Activated CD4-positive, alpha-beta T cell treated with anti-CD3 and anti-CD28 coated beads for 36 hours (primary cell): ENCODE results near the gene AKT2. TPM values are rescaled to one million over a fixed set of nuclear protein-coding genes. Genes with fewer than 3 reads are reported as not detected.

Experiments used
- ATAC-seq: fragments of 200-7000 bp; cut with Tn5 transposase; one replicate; pipeline ENCODE4 v1.10.0; 2021; ENCODE audit warnings: mild to moderate bottlenecking, moderate library complexity
- CTCF ChIA-PET: fragments of 350-600 bp; sonication (Branson Sonifier 250); formaldehyde crosslinking; loops from one replicate; lab custom pipeline; 2021; ENCODE audit warnings: antibody characterized with exemption; lab: Charles Lee
- POLR2A ChIA-PET: fragments of 350-600 bp; sonication (Branson Sonifier 250); formaldehyde crosslinking; loops from one replicate; lab custom pipeline; 2021; ENCODE audit warnings: antibody characterized with exemption, inconsistent platforms; lab: Charles Lee
- DNase-seq: peaks from one replicate; pipeline ENCODE4 v3.0.0-alpha.2; 2020
- H3K27ac Mint-ChIP-seq: one replicate; pipeline ENCODE4 v1.8.0; 2021; ENCODE audit warnings: mixed read lengths
- H3K27me3 Mint-ChIP-seq: one replicate; pipeline ENCODE4 v1.8.0; 2021; ENCODE audit warnings: mixed read lengths
- H3K36me3 Mint-ChIP-seq: one replicate; pipeline ENCODE4 v1.8.0; 2021; ENCODE audit warnings: low read depth, mixed read lengths
- H3K4me1 Mint-ChIP-seq: one replicate; pipeline ENCODE4 v1.8.0; 2021; ENCODE audit warnings: mixed read lengths
- H3K4me3 Mint-ChIP-seq: one replicate; pipeline ENCODE4 v1.8.0; 2021; ENCODE audit warnings: mild to moderate bottlenecking, moderate library complexity, mixed read lengths
- H3K9me3 Mint-ChIP-seq: one replicate; pipeline ENCODE4 v1.8.0; 2021; ENCODE audit warnings: low read depth, mixed read lengths
- intact Hi-C, 2 experiments: fragments of 100-400 bp; cut with DNase I in 1 of 2; cut with micrococcal nuclease in 1 of 2; formaldehyde crosslinking; loops; one replicate each; pipeline versions ENCODE4 v1.14.2 to v1.15.1; 2022 to 2024; cut with DNase I, micrococcal nuclease
- total RNA-seq, 2 experiments: library from RNA; stranded (reverse); gene quantifications; one replicate each; pipeline ENCODE4 v1.2.3, GENCODE V29; 2021

The AKT2 gene
- total RNA-seq, 2 experiments from 2014 or later, result 142 to 148 TPM

GRCh38 chr19:40241125-40241808 lies 43.9 kb downstream of the AKT2 start:
- POLR2A ChIA-PET, result interaction anchor here (0.6 kb wide), 1 partner anchor 160 kb away, joined by 4 read pairs; no protein-coding TSS in a partner anchor
- Mint-ChIP-seq H3K4me3 (no peak overlapping the region), H3K4me1 (no peaks in the 10 kb centered on the region), H3K36me3 (peaks cover 29% of the 10 kb centered on the region), H3K9me3 (no peaks in the 10 kb centered on the region), H3K27ac (no peak overlapping the region), H3K27me3 (no peaks in the 10 kb centered on the region)
- CTCF ChIA-PET, result interaction anchor here (0.6 to 1.1 kb wide), 2 partner anchors 35 to 61 kb away, joined by 3 read pairs; no protein-coding TSS in a partner anchor
- no peak for ATAC-seq
- intact Hi-C loops, result no loop called here
- no peak for DNase-seq

DNA sequence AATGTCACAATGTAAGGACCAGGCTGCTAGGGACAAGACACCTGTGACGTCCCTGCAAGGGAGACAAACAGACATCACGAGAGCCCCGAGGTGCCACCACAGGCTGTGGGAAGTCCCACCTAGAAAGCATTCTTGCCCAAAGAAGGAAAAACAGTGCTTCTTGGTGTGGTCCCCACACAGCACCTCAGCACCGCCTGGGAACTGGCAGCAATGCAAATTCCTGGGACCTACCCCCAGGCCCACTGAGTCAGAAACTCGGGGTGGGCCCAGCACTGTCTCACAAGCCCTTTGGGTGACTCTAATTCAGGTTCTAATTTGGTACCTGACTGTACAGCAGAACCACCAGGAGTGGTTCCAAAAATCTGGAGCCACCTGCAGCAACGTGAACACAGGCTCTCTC lies 44.8 kb downstream of the AKT2 start:
- no peak overlapping the region for H3K4me3 Mint-ChIP-seq
- ChIA-PET POLR2A (no interaction called here), CTCF (interaction anchor here (1.1 kb wide), 1 partner anchor 36 kb away, joined by 3 read pairs; no protein-coding TSS in a partner anchor)
- no peaks in the 10 kb centered on the region for H3K4me1 Mint-ChIP-seq
- peaks cover 29% of the 10 kb centered on the region for H3K36me3 Mint-ChIP-seq
- intact Hi-C loops, result no loop called here
- H3K9me3 Mint-ChIP-seq, result no peaks in the 10 kb centered on the region
- no peak overlapping the region for H3K27ac Mint-ChIP-seq
- DNase-seq, result no peak
- no peaks in the 10 kb centered on the region for H3K27me3 Mint-ChIP-seq
- ATAC-seq, result no peak

GRCh38 chr19:40239415-40240226 lies 45.5 kb downstream of the AKT2 start:
- intact Hi-C loops, result no loop called here
- no peaks in the 10 kb centered on the region for H3K9me3 Mint-ChIP-seq
- H3K4me3 Mint-ChIP-seq, result no peak overlapping the region
- peaks cover 33% of the 10 kb centered on the region for H3K36me3 Mint-ChIP-seq
- DNase-seq (no peak), ATAC-seq (no peak)
- H3K27ac Mint-ChIP-seq, result no peak overlapping the region
- ChIA-PET POLR2A (no interaction called here), CTCF (no interaction called here)
- H3K4me1 Mint-ChIP-seq, result no peaks in the 10 kb centered on the region
- H3K27me3 Mint-ChIP-seq, result no peaks in the 10 kb centered on the region

DNA sequence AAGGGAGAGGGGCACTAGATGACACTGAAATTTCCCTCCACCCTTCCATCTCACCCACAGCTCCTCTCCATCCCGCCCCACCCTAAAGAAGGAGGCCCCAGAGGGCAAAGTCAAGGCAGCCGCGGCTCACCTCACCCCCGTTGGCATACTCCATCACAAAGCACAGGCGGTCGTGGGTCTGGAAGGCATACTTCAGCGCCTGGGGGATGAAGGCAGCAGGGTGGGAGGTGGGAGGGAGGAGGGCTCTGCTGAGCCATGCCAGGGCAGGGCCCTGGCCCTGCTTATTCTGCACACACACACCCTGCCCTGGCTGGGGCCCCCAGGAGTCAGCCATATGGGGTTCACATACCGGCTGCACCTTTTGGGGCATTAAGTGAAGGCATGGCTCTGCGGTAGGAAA lies 46.4 kb downstream of the AKT2 start:
- no peaks in the 10 kb centered on the region for H3K4me1 Mint-ChIP-seq
- CTCF ChIA-PET, result no interaction called here

GRCh38 chr19:40237791-40238190 lies 47.4 kb downstream of the AKT2 start:
- no peak for ATAC-seq
- no peak overlapping the region for H3K27ac Mint-ChIP-seq
- no peaks in the 10 kb centered on the region for H3K9me3 Mint-ChIP-seq
- DNase-seq, result no peak
- H3K4me3 Mint-ChIP-seq, result no peak overlapping the region
- peaks cover 35% of the 10 kb centered on the region for H3K36me3 Mint-ChIP-seq
- ChIA-PET CTCF (no interaction called here), POLR2A (no interaction called here)
- no peaks in the 10 kb centered on the region for H3K27me3 Mint-ChIP-seq
- intact Hi-C loops, result no loop called here
- no peaks in the 10 kb centered on the region for H3K4me1 Mint-ChIP-seq

More for the DNA sequence above, 46.4 kb downstream of the AKT2 start:
- no peak for ATAC-seq
- Mint-ChIP-seq H3K27ac (no peak overlapping the region), H3K27me3 (no peaks in the 10 kb centered on the region), H3K36me3 (peaks cover 36% of the 10 kb centered on the region), H3K4me3 (no peak overlapping the region), H3K9me3 (no peaks in the 10 kb centered on the region)
- intact Hi-C loops, result no loop called here
- POLR2A ChIA-PET, result no interaction called here
- no peak for DNase-seq

- intact Hi-C loops, result no loop called here
- H3K27ac Mint-ChIP-seq, result no peak overlapping the region
- CTCF ChIA-PET, result interaction anchor here (1.1 kb wide), 1 partner anchor 45 kb away, joined by 5 read pairs; no protein-coding TSS in a partner anchor
- ATAC-seq (no peak), DNase-seq (no peak)
- peaks cover 32% of the 10 kb centered on the region for H3K36me3 Mint-ChIP-seq
- H3K27me3 Mint-ChIP-seq, result no peaks in the 10 kb centered on the region
- no peaks in the 10 kb centered on the region for H3K4me1 Mint-ChIP-seq
- POLR2A ChIA-PET, result interaction anchor here (0.6 kb wide), 1 partner anchor 1470 kb away, joined by 3 read pairs; no protein-coding TSS in a partner anchor
- no peaks in the 10 kb centered on the region for H3K9me3 Mint-ChIP-seq
- no peak overlapping the region for H3K4me3 Mint-ChIP-seq
Observed at GRCh38 chr19:40236366-40236765, 48.8 kb downstream of the AKT2 start.

DNA sequence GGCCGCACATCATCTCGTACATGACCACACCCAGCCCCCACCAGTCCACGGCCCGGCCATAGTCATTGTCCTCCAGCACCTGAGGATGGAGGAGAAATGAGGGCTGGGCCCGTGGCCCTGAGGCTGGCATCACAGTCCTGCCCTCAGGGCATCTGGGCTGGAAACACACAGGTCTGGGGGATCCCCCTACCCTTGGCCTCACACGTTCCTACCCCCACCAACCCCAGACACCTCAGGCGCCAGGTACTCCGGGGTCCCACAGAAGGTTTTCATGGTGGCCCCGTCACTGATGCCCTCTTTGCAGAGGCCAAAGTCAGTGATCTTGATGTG lies 49.2 kb downstream of the AKT2 start:
- ATAC-seq, result no peak
- Mint-ChIP-seq H3K9me3 (no peaks in the 10 kb centered on the region), H3K27ac (no peak overlapping the region), H3K36me3 (peaks cover 30% of the 10 kb centered on the region), H3K27me3 (no peaks in the 10 kb centered on the region), H3K4me3 (no peak overlapping the region), H3K4me1 (peaks cover 1% of the 10 kb centered on the region)
- DNase-seq, result no peak
- POLR2A ChIA-PET, result no interaction called here
- intact Hi-C loops, result no loop called here
- CTCF ChIA-PET, result interaction anchor here (1.1 kb wide), 1 partner anchor 46 kb away, joined by 5 read pairs; no protein-coding TSS in a partner anchor

DNA sequence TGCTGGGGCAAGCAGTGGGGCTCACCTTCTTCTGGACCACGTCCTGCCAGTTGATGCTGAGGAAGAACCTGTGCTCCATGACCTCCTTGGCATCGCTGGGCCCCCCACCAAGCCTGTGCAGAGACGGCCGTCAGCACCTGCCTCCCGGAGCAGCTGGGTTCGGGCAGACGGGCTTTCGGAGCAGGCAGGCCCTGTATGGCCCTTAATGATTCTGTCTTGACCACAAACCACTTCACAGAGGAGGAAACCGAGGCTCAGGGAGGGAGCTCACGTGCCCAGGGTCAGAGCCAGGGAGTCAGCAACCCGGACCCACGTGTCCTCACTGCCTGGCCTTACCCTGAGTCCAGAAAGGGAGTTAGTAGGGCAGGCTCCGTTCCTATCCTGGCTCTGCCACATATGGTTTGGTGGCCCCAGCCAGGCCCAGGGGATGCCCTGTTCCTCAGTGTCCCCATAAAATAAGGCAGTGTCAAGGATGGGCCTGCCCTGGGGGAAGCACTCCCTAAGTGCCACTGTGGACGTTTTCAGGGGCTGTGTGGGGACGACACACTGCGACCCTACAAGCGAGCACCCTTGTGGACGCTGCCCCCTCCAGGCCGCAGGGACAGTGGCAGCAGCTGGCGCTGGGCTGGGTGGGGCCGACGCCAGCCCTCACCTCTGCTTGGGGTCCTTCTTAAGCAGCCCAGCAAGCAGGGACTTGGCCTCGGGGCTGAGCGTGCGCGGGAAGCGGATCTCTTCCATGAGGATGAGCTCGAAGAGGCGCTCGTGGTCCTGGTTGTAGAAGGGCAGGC lies 49.7 kb downstream of the AKT2 start:
- no peak for DNase-seq
- ATAC-seq, result no peak
- Mint-ChIP-seq H3K4me3 (no peak overlapping the region), H3K27ac (no peak overlapping the region), H3K9me3 (no peaks in the 10 kb centered on the region), H3K4me1 (peaks cover 3% of the 10 kb centered on the region), H3K27me3 (no peaks in the 10 kb centered on the region), H3K36me3 (peaks cover 29% of the 10 kb centered on the region)
- ChIA-PET POLR2A (no interaction called here), CTCF (interaction anchor here (1.1 kb wide), 1 partner anchor 46 kb away, joined by 5 read pairs; no protein-coding TSS in a partner anchor)
- intact Hi-C loops, result no loop called here

GRCh38 chr19:40234429-40235237 lies 50.5 kb downstream of the AKT2 start:
- H3K27me3 Mint-ChIP-seq, result no peaks in the 10 kb centered on the region
- H3K27ac Mint-ChIP-seq, result no peak overlapping the region
- H3K9me3 Mint-ChIP-seq, result no peaks in the 10 kb centered on the region
- no peak overlapping the region for H3K4me3 Mint-ChIP-seq
- POLR2A ChIA-PET, result no interaction called here
- H3K4me1 Mint-ChIP-seq, result peaks cover 11% of the 10 kb centered on the region
- ATAC-seq (no peak), DNase-seq (no peak)
- intact Hi-C loops, result no loop called here
- CTCF ChIA-PET, result interaction anchor here (0.7 kb wide), 2 partner anchors 54 to 191 kb away, joined by 3 read pairs; no protein-coding TSS in a partner anchor
- H3K36me3 Mint-ChIP-seq, result peaks cover 26% of the 10 kb centered on the region

DNA sequence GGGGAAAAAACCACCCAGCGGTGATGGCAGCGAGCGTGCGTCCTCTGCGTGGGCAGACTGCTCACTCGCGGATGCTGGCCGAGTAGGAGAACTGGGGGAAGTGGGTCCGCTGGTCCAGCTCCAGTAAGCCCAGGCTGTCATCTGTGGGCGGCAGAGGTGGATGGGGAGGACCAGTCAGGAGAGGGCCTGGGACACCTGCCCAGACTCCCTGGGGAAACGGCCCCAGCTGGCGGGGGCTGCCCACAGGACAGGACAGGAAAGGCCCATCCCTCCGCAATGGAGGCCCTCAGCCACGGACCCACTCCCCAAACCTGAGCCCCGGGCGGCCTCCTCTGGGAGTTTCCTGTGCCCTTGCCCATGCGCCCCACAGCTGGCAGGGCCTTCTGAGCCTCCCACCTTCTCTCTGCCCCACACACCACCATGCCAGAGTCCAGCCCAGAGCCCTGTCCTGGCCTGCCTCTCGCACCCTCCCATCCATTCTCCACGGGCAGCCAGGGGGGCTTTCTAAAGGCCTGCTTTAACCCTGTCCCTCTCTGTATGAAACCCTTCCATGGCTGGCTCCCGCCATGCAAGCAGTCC lies 51.2 kb downstream of the AKT2 start:
- DNase-seq (no peak), ATAC-seq (no peak)
- ChIA-PET POLR2A (no interaction called here), CTCF (interaction anchor here (0.7 kb wide), 2 partner anchors 54 to 192 kb away, joined by 3 read pairs; no protein-coding TSS in a partner anchor)
- Mint-ChIP-seq H3K9me3 (no peaks in the 10 kb centered on the region), H3K27me3 (no peaks in the 10 kb centered on the region), H3K4me1 (peaks cover 18% of the 10 kb centered on the region), H3K4me3 (no peak overlapping the region), H3K36me3 (peaks cover 19% of the 10 kb centered on the region), H3K27ac (no peak overlapping the region)
- intact Hi-C loops, result no loop called here
